ENCODE measurements around the gene ZNF593OS. TPM values are rescaled to one million over a fixed set of nuclear protein-coding genes. Genes with fewer than 3 reads are reported as not detected.
A peak's percentile ranks its signal among the peaks of the same experiment; 100 is the strongest.

ZNF593OS gene
- total RNA-seq, 1 donor from 2014 or later: not detected

DNA sequence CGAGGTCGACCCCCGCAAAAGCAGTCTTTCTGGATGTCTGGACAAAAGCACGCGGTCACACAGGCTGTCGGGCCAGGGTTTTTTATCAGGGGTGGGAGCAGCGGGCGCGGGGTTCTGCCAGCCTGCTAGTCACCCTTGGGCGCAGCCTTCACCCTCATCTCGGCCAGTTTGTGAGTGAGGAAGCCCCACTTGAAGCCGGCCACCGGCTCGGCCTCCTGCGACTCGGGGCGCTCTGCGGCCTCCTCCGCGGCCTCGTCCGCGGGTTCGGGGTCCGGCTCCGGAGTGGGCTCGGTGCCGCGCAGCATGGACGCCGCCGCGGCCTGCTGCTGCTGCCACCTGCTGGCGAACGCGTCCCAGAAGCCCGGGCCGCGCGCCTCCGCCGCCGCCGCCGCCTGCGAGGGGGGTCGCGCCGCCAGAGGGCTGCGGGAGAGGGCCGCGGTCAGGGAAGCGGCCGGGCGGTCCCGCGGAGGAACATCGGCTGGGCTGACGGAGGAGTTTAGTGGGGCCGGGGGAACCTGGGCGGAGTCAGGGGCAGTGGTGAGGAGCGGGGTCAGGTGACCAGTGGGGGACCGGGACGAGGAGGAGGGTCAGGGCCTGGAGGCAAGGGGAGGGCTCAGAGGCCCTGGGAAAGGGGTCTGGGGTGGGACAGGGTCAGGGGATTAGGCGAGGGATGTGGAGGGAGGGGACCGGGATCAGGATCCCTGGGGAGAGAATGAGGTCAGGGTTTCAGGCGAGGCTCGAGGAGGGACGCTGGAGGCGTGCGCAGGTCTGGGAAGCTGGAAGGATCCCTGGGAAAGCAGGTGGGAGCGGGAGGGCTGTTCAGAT, 7.4 kb downstream of the ZNF593OS start:
- peak overlapping the region; percentile 21 for H3K4me3 ChIP-seq (ENCODE audit: low read depth, low read length)
- DNase-seq (ENCODE audit: low read depth): no peak
- H3K27me3 ChIP-seq (ENCODE audit: control insufficient read depth, insufficient read depth, low read length): peaks cover 26% of the 10 kb centered on the region
- H3K36me3 ChIP-seq (ENCODE audit: control insufficient read depth, insufficient read depth, low read length): no peaks in the 10 kb centered on the region
- no peak for TF ChIP-seq CTCF (IDR thresholded peaks at IDR 0.05; ENCODE audit: insufficient read depth, low read length, poor library complexity, severe bottlenecking)

GRCh38 chr1:26163684-26164035, 8.0 kb downstream of the ZNF593OS start:
- H3K4me3 ChIP-seq (ENCODE audit: low read depth, low read length): peak overlapping the region; percentile 16

DNA sequence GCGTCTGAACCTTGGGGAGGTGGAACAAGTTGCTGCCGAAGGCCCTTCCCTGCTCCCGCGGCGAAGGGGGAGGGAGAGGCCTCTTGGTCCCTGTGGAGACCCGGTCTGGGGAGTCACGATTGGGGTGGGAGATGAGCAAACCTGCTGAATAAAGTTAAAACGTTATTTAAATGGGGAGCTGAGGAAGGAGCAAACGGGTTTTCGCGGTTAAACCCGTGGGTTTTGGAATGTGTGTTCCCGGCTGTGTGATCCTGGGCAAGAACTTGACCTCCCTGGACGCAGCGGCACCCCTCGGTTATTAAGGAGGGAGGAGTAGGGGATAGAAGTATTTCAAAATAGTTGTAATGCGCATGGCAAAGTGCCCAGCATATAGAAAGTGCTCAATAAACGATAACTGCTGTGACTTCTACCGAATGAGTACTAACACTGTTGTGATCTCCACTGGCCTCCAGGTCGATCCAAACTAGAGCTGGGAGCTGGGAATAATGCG, 9.4 kb downstream of the ZNF593OS start:
- no peak for TF ChIP-seq CTCF (IDR thresholded peaks at IDR 0.05; ENCODE audit: insufficient read depth, low read length, poor library complexity, severe bottlenecking)
- no peak for DNase-seq (ENCODE audit: low read depth)
- H3K4me3 ChIP-seq (ENCODE audit: low read depth, low read length): peak overlapping the region; percentile 27
- peaks cover 26% of the 10 kb centered on the region for H3K27me3 ChIP-seq (ENCODE audit: control insufficient read depth, insufficient read depth, low read length)
- H3K36me3 ChIP-seq (ENCODE audit: control insufficient read depth, insufficient read depth, low read length): no peaks in the 10 kb centered on the region

More at GRCh38 chr1:26163684-26164035, 8.0 kb downstream of the ZNF593OS start:
- no peak for TF ChIP-seq CTCF (IDR thresholded peaks at IDR 0.05; ENCODE audit: insufficient read depth, low read length, poor library complexity, severe bottlenecking)
- Histone ChIP-seq H3K27me3 (ENCODE audit: control insufficient read depth, insufficient read depth, low read length) (peaks cover 26% of the 10 kb centered on the region), H3K36me3 (ENCODE audit: control insufficient read depth, insufficient read depth, low read length) (no peaks in the 10 kb centered on the region)
- DNase-seq (ENCODE audit: low read depth): no peak

DNA sequence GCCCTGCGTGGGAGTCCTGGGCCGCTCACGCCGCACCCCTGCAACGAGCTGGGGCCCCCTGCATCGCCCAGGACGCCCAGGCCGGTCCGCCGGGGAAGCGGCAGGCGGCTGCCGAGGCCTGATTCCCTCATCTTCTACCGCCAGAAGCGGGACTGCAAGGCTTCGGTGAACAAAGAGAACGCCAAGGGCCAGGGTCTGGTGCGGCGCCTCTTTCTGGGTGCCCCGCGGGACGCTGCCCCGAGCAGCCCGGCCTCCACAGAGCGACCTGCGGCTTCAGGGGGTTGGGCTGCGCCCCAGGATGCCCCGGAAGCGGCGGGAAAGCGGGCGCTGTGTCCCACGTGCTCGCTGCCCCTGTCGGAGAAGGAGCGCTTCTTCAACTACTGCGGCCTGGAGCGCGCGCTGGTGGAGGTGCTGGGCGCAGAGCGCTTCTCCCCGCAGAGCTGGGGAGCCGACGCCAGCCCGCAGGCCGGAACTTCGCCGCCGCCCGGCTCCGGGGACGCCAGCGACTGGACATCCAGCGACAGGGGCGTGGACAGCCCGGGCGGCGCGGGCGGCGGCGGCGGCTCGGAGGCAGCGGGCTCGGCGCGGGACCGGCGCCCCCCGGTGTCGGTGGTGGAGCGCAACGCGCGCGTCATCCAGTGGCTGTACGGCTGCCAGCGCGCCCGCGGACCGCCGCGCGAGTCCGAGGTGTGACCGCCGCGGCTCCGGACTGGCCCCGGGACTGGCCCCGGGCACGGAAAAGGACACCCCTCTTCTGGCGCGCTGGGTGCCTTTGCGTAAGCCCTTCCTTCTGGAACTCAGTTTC, 10.0 kb downstream of the ZNF593OS start:
- TF ChIP-seq CTCF (IDR thresholded peaks at IDR 0.05; ENCODE audit: insufficient read depth, low read length, poor library complexity, severe bottlenecking): no peak
- Histone ChIP-seq H3K36me3 (ENCODE audit: control insufficient read depth, insufficient read depth, low read length) (no peaks in the 10 kb centered on the region), H3K4me3 (ENCODE audit: low read depth, low read length) (peak overlapping the region; percentile 33), H3K27me3 (ENCODE audit: control insufficient read depth, insufficient read depth, low read length) (peaks cover 26% of the 10 kb centered on the region)
- no peak for DNase-seq (ENCODE audit: low read depth)

GRCh38 chr1:26160527-26161414, 10.9 kb downstream of the ZNF593OS start:
- no peak for DNase-seq (ENCODE audit: low read depth)
- no peaks in the 10 kb centered on the region for H3K36me3 ChIP-seq (ENCODE audit: control insufficient read depth, insufficient read depth, low read length)
- H3K27me3 ChIP-seq (ENCODE audit: control insufficient read depth, insufficient read depth, low read length): peaks cover 30% of the 10 kb centered on the region
- TF ChIP-seq CTCF (IDR thresholded peaks at IDR 0.05; ENCODE audit: insufficient read depth, low read length, poor library complexity, severe bottlenecking): no peak
- peak overlapping the region; percentile 33 for H3K4me3 ChIP-seq (ENCODE audit: low read depth, low read length)

Data from kidney epithelial cell (primary cell).